H9 (cell line): ENCODE results near the gene TMEM132C. TPM values are rescaled to one million over a fixed set of nuclear protein-coding genes. Genes with fewer than 3 reads are reported as not detected.

ENCODE experiments used
- DNase-seq: peaks from one replicate; pipeline ENCODE4 v3.0.0-alpha.2; 2017
- H2AFZ ChIP-seq: one replicate; pipeline ENCODE4 v1.6.1; 2013; ENCODE audit warnings: mild to moderate bottlenecking, low read length, control low read depth, moderate library complexity
- H2AK5ac ChIP-seq: 2 replicates; pipeline ENCODE4 v1.6.1; 2013; ENCODE audit warnings: low read length, control low read depth, mixed read lengths; ENCODE audit not compliant: insufficient read length
- H2BK120ac ChIP-seq: one replicate; pipeline ENCODE4 v1.6.1; 2013; ENCODE audit warnings: low read depth, mild to moderate bottlenecking, low read length, control low read depth, inconsistent platforms; ENCODE audit not compliant: poor library complexity, severe bottlenecking
- H2BK12ac ChIP-seq: 2 replicates; pipeline ENCODE4 v1.6.1; 2013; ENCODE audit warnings: low read length, control low read depth, mixed read lengths, low read depth; ENCODE audit not compliant: insufficient read length
- H2BK15ac ChIP-seq: 2 replicates; pipeline ENCODE4 v1.6.1; 2013; ENCODE audit warnings: low read depth, low read length, control low read depth
- H2BK20ac ChIP-seq: one replicate; pipeline ENCODE4 v1.6.1; 2013; ENCODE audit warnings: low read depth, mild to moderate bottlenecking, low read length, control low read depth, inconsistent platforms; ENCODE audit not compliant: poor library complexity, severe bottlenecking
- H2BK5ac ChIP-seq: 2 replicates; pipeline ENCODE4 v1.6.1; 2013; ENCODE audit warnings: low read length, control low read depth, mixed read lengths; ENCODE audit not compliant: insufficient read length
- H3K14ac ChIP-seq: 2 replicates; pipeline ENCODE4 v1.6.1; 2013; ENCODE audit warnings: low read length, control low read depth; ENCODE audit not compliant: insufficient read depth
- H3K18ac ChIP-seq: 2 replicates; pipeline ENCODE4 v1.6.1; 2013; ENCODE audit warnings: low read depth, mild to moderate bottlenecking, mixed read lengths, low read length, control low read depth; ENCODE audit not compliant: insufficient read length
- H3K23ac ChIP-seq: 2 replicates; pipeline ENCODE4 v1.6.1; 2013; ENCODE audit warnings: low read length, control low read depth, mixed read lengths, low read depth; ENCODE audit not compliant: insufficient read length
- H3K23me2 ChIP-seq: 2 replicates; pipeline ENCODE4 v1.6.1; 2013; ENCODE audit warnings: low read depth, mild to moderate bottlenecking, mixed read lengths, low read length, control low read depth; ENCODE audit not compliant: insufficient read length, poor library complexity, severe bottlenecking
- H3K27ac ChIP-seq: 2 replicates; pipeline ENCODE4 v1.5.1; 2013; ENCODE audit warnings: low read length, control low read depth, mixed read lengths, low read depth; ENCODE audit not compliant: insufficient read length
- H3K27me3 ChIP-seq: 2 replicates; pipeline ENCODE4 v1.6.1; 2013; ENCODE audit warnings: low read length, control low read depth, inconsistent platforms; ENCODE audit not compliant: insufficient read depth
- H3K4ac ChIP-seq: 2 replicates; pipeline ENCODE4 v1.6.1; 2013; ENCODE audit warnings: low read depth, mild to moderate bottlenecking, control low read depth, inconsistent platforms, low read length, moderate library complexity
- H3K4me1 ChIP-seq: 2 replicates; pipeline ENCODE4 v1.6.1; 2013; ENCODE audit warnings: low read length, control low read depth, inconsistent platforms; ENCODE audit not compliant: insufficient read depth
- H3K4me2 ChIP-seq: 2 replicates; pipeline ENCODE4 v1.6.1; 2013; ENCODE audit warnings: low read length, control low read depth, mixed read lengths; ENCODE audit not compliant: insufficient read length, insufficient read depth
- H3K56ac ChIP-seq: 2 replicates; pipeline ENCODE4 v1.6.1; 2013; ENCODE audit warnings: low read depth, mild to moderate bottlenecking, mixed read lengths, low read length, control low read depth; ENCODE audit not compliant: insufficient read length
- H3K79me1 ChIP-seq: 2 replicates; pipeline ENCODE4 v1.6.1; 2013; ENCODE audit warnings: low read depth, mild to moderate bottlenecking, moderate library complexity, low read length, control low read depth, inconsistent platforms; ENCODE audit not compliant: insufficient read depth, poor library complexity, severe bottlenecking
- H3K79me2 ChIP-seq: 2 replicates; pipeline ENCODE4 v1.6.1; 2013; ENCODE audit warnings: low read length, control low read depth, inconsistent platforms; ENCODE audit not compliant: insufficient read depth
- H3K9ac ChIP-seq: 2 replicates; pipeline ENCODE4 v1.6.1; 2013; ENCODE audit warnings: low read length, control low read depth, mixed read lengths; ENCODE audit not compliant: insufficient read length; ENCODE audit errors: extremely low read depth
- H3K9me3 ChIP-seq: one replicate; pipeline ENCODE4 v1.6.1; 2013; ENCODE audit warnings: low read depth, low read length, inconsistent platforms; ENCODE audit not compliant: control insufficient read depth
- H3T11ph ChIP-seq: one replicate; pipeline ENCODE4 v1.6.1; 2013; ENCODE audit warnings: mild to moderate bottlenecking, low read length, control low read depth, inconsistent platforms
- H4K20me1 ChIP-seq: one replicate; pipeline ENCODE4 v1.6.1; 2013; ENCODE audit not compliant: control insufficient read depth, insufficient read length, insufficient read depth
- H4K5ac ChIP-seq: 2 replicates; pipeline ENCODE4 v1.6.1; 2013; ENCODE audit warnings: low read depth, mild to moderate bottlenecking, mixed read lengths, low read length, control low read depth; ENCODE audit not compliant: insufficient read length
- H4K8ac ChIP-seq: replicated peaks from 2 replicates; pipeline ENCODE4 v1.6.1; 2013; ENCODE audit warnings: low read length, control low read depth, mixed read lengths, low read depth; ENCODE audit not compliant: insufficient read length
- H4K91ac ChIP-seq: 2 replicates; pipeline ENCODE4 v1.6.1; 2013; ENCODE audit warnings: low read depth, mild to moderate bottlenecking, moderate library complexity, mixed read lengths, low read length, control low read depth; ENCODE audit not compliant: insufficient read length
- H3K27ac Mint-ChIP-seq, 3 experiments: 2 replicates in 2 of 3; 3 replicates in 1 of 3; pipeline ENCODE4 v1.8.0; 2020 to 2021; ENCODE audit warnings: mixed read lengths in 3 of 3, mild to moderate bottlenecking in 1 of 3, moderate library complexity in 1 of 3
- H3K27me3 Mint-ChIP-seq: 2 replicates; pipeline ENCODE4 v1.8.0; 2021; ENCODE audit warnings: low read depth, mild to moderate bottlenecking, moderate library complexity, mixed read lengths
- H3K36me3 Mint-ChIP-seq, 3 experiments: 2 replicates in 2 of 3; 3 replicates in 1 of 3; pipeline ENCODE4 v1.8.0; 2020 to 2021; ENCODE audit warnings: low read depth in 3 of 3, mixed read lengths in 3 of 3; ENCODE audit not compliant: insufficient read depth in 1 of 3
- H3K4me1 Mint-ChIP-seq, 2 experiments: 2 replicates each; pipeline ENCODE4 v1.8.0; 2020; ENCODE audit warnings: mixed read lengths in 2 of 2
- H3K4me3 Mint-ChIP-seq, 2 experiments: 2 replicates in 1 of 2; 3 replicates in 1 of 2; pipeline ENCODE4 v1.8.0; 2020 to 2021; ENCODE audit warnings: mild to moderate bottlenecking in 2 of 2, mixed read lengths in 2 of 2, moderate library complexity in 1 of 2
- H3K9me3 Mint-ChIP-seq, 2 experiments: 2 replicates in 1 of 2; 3 replicates in 1 of 2; pipeline ENCODE4 v1.8.0; 2020; ENCODE audit warnings: mild to moderate bottlenecking in 2 of 2, mixed read lengths in 2 of 2, moderate library complexity in 1 of 2
- CTCF ChIP-seq: fragments of 200-600 bp; sonication (generic); conservative IDR thresholded peaks from 3 replicates; pipeline ENCODE4 v1.8.0; 2021; ENCODE audit warnings: antibody characterized with exemption, mild to moderate bottlenecking
- WGBS: extraction: QIAGEN DNeasy Blood & Tissue Kit; methylation state at CpG from one replicate; pipeline ENCODE4 v1.1.7; 2013; ENCODE audit warnings: missing lambda C conversion rate, low lambda C conversion rate, mixed read lengths; ENCODE audit not compliant: insufficient read length; ENCODE audit errors: extremely low coverage; 5-methylcytosine and 5-hydroxymethylcytosine counted together
- total RNA-seq: library from RNA; stranded (reverse); gene quantifications from 2 replicates; pipeline ENCODE4 v1.2.1, GENCODE V29; 2021

Gene TMEM132C
- total RNA-seq, 1 experiment from 2014 or later = 0.22 TPM

GRCh38 chr12:128383357-128383937 lies 116.5 kb downstream of the TMEM132C start:
- Histone ChIP-seq H2BK120ac (no peak overlapping the region), H4K20me1 (no peaks in the 10 kb centered on the region), H4K5ac (no peak overlapping the region), H3K27ac (no peak overlapping the region), H3K18ac (no peak overlapping the region), H3K4ac (no peak overlapping the region), H2AK5ac (no peak overlapping the region), H2BK20ac (no peak overlapping the region), H3K23me2 (no peaks in the 10 kb centered on the region), H4K8ac (no peak overlapping the region), H3K4me2 (no peak overlapping the region), H3K14ac (no peak overlapping the region), H2BK12ac (no peak overlapping the region), H3K4me1 (no peaks in the 10 kb centered on the region), H3K23ac (no peak overlapping the region), H3K27me3 (no peaks in the 10 kb centered on the region), H4K91ac (no peak overlapping the region), H2BK5ac (no peak overlapping the region), H3K79me2 (no peaks in the 10 kb centered on the region), H3K56ac (no peak overlapping the region), H2AFZ (no peak overlapping the region), H3K9me3 (no peaks in the 10 kb centered on the region), H3K9ac (no peak overlapping the region), H3K79me1 (no peaks in the 10 kb centered on the region), H3T11ph (no peak overlapping the region), H2BK15ac (no peak overlapping the region)
- peaks cover 2 to 11% of the 10 kb centered on the region in 2 experiments; a peak in 3 of 5 replicates for H3K9me3 Mint-ChIP-seq
- no peak for DNase-seq
- peaks cover 0 to 4% (median 0%) of the 10 kb centered on the region in 3 experiments; a peak in 1 of 7 replicates for H3K36me3 Mint-ChIP-seq
- no peak overlapping the region for H3K27ac Mint-ChIP-seq
- WGBS = no CpG with 5 or more reads among the region's 18 CpGs
- peak overlapping the region in 1 of 2 experiments; percentile 35; a peak in 1 of 5 replicates for H3K4me3 Mint-ChIP-seq
- H3K27me3 Mint-ChIP-seq = peaks cover 89% of the 10 kb centered on the region
- peaks cover 21 to 31% of the 10 kb centered on the region in 2 experiments for H3K4me1 Mint-ChIP-seq
- TF ChIP-seq CTCF = no peak
